GM12892 (cell line): ENCODE data around the gene SDK2.

ENCODE experiments used
- POLR2A ChIP-seq: IDR thresholded peaks from 2 replicates; pipeline ENCODE4 v1.6.1; 2011; ENCODE audit warnings: low read depth, low read length, control low read depth
- POLR2AphosphoS5 ChIP-seq: IDR thresholded peaks from 2 replicates; pipeline ENCODE4 v1.6.1; 2011; ENCODE audit warnings: low read depth, low read length, control low read depth

DNA sequence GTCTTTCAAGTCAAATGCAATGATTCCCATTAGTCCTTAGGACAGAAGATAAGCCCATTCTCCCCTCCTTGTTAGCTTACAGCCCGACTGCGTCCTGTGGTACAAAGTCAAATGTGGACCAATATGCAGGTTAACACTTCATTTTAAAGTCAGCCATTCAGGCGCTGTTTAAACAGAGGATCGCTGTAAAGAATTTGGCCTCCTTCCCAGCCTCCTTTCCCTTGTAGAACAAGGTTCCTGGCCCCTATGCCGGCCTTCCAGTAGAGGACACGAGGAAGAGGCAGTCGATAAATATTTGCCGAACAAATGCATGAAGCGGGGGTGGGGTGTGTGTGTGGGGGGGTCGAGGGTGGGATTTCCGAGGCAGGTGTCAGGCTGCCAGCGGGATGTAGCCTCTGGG lies 4.3 kb downstream of the SDK2 start:
- no peak for TF ChIP-seq POLR2A
- no peak for TF ChIP-seq POLR2AphosphoS5
